Hematopoietic multipotent progenitor cell treated with erythropoietin and hydrocortisone succinate and interleukin-3 and kit ligand, for 6 days (in vitro differentiated cells): ENCODE data around the gene STT3A.
"Not testable (repeated sequence)": the region's sequence is repeated elsewhere in the genome, so short reads cannot be mapped to it uniquely, and the experiment has no call there.

Experiments
- DNase-seq: peaks from one replicate; pipeline ENCODE4 v3.0.0-alpha.2; 2015

The STT3A gene

DNA sequence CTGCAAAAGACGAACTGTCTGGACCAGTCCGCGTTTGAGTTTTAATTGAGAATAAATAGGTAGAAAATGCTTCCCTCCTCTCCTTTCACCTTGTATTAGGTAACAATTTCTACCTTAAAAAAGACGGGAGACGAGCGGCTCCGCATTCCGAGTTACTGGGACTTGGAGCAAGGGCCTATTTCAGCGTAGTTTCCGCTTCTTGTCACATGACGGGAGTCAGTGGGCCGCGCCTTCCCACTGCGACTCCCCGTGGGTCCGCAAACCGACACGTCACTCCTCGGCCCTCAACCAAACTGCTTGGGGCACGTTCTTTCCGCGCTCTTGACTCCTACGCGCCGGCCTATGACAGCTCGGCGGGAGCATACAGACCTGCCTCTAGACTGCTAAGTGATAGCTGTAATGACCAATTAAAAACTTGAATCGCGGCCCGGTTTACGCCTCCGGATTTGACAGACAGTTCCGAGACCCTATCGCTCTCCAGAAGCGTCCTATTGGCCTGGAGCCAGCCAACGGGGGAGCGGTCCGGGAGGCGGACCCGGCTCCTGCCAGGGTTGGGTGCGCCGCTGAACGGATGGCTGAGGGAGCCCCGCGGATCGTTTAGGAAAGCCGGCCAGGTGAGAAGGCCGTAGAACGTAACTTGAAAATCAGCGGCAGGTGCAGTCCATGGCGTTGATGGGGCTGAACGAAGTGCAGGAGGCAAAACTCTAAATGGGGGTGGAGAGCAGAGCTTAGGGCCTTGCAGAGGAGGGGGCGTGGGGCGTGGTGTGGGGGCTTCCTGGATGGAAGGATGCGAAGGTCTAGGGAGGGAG lies at the start of gene STT3A:
Gene STT3A, plus strand, starts transcription at position 548 of the 809 bp plus-strand sequence. CDS start 3,064 bp downstream, outside the sequence.
- DNase-seq, result peak; percentile 99

DNA sequence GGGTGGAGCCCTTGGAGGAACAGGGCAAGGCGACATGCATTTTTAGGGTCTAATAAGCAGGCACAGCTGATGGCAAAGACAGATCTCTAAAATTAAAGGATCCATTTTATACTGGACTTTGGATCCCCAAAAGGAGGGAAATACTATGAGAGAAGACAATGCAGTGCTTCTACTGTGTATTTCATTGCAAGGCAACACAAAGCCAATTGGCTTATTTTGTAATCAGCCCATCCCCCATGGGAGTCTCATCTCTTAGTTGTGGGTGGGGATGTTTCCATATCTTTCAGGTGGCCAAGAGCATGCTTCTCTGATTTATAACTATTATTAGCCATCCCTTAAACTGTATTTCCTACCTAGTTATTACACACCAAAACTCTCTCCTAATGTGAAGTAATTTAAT lies 41.9 kb upstream of the STT3A start:
- DNase-seq, result no peak

DNA sequence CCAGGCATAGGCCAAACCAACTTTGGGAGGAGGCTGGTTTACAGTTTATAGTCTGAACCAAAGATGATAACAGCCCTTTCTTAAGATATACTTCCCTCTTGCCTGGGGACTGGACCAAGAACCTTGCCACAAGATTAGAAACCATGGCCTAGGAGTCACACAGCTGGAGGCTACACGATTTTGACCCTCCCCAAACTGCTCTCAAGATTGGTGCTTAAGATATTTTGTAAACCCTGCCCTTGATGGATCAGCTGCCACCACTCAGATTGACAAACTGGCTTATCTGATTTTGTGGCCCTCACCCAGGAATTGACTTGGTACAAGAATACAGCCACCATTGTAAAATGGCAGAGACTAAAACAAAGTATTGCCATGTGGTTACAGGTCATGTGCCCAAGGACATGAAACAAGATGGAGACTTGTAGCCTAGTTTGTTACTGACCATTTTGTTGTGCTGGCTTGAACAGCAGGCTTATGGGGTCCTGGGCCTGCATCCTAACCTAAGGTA lies 40.8 kb upstream of the STT3A start:
- DNase-seq, result no peak

DNA sequence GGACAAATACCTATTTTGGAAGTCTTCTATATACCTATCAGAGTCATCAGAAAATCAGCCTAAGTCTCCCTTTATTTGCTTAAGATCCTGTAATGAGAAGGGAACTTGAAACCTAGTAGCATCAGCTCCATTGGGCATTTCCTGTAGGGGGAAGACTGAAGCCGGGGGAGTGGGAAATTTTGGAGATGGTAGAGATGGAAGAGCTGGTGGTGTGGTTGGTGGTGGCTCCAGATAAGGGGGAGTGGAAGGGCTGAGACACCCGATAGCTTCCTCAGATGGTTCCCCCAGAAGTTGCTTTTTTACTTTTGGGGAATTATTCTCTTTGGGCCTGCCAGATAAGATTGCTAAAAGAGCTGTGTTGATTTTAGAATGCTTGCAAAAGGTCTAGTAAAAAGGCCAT lies 39.7 kb upstream of the STT3A start:
- DNase-seq, result no peak

DNA sequence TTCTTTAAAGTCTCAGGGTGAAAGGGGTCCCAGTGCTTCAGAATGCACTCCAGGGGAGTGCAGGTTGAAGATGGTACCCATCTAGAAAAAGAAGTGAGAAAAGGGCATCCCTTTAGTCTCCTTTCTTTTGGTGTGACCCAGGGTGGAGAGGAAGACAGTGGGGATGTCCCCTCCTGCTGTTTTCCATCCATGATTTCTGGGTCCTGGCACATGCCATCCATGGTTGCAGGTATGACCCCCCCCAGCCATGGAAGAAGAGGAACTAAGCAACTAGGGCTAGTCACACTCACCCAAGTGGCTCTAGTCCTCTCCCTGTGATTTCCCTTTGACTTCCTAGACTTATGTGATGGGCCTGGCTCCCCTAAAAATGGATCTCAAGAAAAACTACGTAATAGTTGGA lies 39.3 kb upstream of the STT3A start:
- DNase-seq, result no peak

DNA sequence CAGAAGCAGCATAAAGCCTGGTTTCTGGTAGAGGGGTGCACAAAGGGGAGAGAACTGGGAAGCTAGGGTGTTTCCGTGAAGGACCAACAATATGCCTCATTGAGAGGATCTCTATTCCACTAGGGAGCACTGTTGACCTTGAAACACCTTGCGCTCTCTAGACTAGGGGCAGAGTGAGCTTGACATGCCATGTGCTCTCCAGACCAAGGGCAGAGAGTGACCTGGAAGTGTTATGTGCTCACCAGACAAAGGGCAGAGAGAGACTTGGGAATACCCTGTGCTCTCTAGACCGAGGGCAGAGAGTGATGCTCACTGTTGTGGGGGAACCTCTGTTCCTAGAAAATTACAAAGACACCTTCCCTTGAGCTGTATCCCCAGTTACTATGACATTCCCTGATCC lies 38.6 kb upstream of the STT3A start:
- DNase-seq, result no peak

DNA sequence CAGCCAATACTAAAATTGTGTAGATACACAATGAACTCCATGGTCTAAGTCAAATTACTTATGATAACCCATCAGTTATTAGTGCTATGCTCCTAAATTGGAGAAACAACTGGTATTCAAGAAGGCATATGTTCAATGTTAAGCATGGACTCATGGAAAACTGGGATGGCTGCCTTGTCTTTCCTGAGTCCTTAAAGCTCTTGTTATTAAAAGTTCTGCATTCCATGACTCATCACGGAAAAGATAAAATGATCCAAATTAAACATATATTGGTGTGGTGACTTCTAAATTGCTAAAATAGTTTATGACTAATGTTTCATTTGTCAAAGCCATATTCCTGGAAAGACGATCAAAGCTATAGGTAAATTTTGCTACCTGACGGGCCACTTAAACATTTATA lies 32.8 kb upstream of the STT3A start:
- DNase-seq, result no peak

DNA sequence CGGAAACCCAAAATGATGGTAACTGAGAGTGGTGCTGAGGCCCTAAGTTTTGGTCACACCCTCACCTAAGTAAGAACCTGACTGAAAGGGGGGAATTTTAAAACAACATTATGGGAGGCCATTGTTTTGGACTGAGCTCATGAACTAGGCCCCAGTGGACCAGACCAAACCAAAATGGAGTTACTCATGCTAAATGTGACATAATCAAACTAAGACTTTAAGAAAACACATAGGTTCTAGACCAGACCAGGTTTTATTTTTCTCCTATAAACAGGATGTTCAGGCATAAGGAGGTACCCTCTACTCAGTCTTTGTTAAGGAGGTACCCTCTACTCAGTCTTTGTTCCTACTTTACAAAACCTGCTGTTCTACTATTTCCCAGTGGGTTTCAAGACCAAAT lies 30.7 kb upstream of the STT3A start:
- DNase-seq, result no peak

DNA sequence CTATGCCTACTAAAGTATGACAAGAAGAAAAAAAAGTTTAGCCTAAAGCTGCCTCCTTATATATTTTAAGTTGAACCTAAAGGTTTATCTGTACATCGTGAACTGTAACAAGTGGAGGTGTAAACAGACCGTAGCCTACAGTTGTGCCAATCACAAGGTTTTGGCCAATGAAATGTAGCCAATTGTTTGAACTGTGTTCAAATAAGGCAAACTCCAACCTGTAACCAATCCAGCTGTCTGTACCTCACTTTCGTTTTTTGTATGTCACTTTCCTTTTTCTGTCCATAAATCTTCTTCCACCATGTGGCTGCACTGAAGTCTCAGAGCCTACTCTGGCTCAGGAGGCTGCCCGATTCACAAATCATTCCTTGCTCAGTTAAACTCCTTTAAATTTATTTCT lies 30.2 kb upstream of the STT3A start:
- DNase-seq, result no peak

DNA sequence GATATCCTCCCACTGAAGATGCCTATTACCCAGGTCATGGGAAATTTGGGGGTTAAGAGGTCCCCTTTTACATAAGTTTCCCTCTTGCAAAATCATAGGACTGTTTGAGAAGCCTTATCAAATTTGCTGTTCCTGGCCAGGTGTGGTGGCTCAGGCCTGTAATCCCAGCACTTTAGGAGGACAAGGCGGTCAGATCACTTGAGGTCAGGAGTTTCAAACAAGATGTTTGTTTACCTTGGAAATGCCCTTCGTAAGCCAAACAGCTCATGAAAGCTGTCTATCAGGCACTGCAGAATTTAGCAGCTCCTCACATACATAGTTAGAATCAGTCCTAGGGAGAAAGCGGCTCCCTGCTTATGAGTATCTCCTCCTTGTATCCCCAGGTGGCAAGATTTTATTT lies 28.3 kb upstream of the STT3A start:
- no peak for DNase-seq

DNA sequence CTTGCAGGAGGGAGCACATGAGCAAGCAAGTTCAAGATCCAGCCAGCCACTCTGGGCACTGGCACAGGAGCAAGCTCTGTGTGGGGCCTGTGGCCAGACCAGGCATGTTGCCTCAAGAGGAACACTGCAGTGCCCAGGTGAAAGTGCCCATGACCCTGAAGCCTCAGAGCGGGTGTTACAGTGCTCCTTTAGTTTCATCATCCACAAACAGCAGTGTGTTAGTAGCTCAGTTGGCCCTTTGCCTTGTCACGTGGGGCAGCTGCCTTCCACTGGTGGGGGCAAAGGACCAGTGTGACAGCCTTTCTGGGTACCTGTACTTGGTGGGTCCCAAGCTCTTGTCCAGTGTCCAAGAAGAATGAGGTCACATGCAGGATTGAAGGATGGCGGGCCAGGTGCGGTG lies 26.4 kb upstream of the STT3A start:
- DNase-seq, result no peak

DNA sequence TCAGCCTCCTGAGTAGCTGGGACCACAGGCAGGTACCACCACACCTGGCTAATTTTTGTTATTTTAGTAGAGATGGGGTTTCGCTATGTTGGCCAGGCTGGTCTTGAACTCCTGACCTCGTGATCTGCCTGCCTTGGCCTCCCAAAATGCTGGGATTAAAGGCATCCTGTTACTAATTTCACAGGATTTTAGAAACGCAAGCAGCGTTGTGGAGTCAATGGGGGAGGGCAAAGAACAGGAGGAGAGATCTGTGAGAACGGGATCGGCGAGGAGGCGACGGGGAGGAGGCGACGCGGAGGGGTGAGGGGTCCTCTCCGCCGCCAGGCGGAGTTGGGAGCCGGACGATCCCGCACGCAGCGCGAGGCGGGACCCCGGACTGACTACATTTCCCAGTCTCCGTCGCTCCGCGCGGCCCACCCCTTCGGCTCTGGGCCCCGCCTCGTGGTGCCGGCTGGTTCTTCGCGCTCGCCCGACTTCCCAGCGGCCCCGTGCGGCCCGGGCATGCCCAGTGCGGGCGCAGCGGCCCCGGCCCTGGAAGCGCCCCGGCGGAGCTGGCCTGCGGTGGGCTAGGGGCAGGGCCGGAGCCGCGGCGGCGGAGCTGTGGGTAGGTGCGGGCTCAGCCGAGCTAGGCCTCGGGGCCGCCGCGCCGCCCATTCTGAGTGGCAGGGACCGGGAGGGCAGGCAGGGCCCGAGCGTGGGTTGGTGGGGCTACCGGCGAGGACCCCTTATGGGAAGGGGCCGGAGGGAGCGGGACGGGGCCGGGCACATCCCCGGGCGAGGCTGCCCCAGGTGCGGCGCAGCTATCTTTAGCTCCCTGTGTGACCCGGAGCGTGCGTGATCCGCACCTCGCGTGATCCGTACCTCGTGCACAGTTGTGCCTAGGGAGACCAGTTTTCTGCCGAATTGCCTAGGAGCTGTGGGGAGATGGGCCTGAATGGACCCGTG lies 23.4 kb upstream of the STT3A start, which contains the start of gene EI24:
Gene EI24, plus strand, starts transcription at position 508 of the 945 bp plus-strand sequence. CDS start 3,051 bp downstream, outside the sequence.
- peak; percentile 96 for DNase-seq

DNA sequence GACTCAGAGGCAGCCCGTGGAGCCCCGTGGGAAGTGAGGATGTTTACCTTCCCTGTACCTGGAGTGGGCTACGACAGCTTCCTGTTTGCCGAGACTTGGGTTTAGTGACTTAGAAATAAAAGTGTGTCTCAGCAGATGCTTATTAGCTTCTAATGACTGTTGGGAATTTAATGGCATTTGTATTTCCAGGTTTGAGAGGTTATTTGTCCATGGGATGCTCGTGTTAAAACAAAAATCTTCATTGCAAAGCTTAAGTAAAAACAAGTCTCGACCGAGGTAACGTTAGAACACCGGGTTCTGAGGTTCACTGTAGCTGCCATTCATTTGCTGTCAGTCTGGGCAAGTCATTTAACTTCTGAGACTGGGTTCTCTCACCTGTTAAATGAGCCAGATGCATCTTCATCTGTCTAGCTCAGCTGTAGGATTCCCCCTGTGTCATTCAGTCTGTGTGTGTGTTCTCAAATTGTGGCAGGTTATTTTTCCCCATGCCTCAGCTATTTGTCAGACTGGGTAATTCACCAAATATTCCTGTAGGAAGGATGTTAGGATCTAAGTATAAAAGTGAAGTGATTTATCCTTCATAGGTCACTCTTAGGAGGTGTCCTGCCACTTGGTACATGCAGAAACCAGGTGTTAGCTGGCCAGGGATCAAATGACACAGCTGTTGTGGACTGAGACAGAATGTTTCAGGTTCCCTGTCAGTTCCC lies 22.6 kb upstream of the STT3A start:
- DNase-seq, result peak; percentile 45

DNA sequence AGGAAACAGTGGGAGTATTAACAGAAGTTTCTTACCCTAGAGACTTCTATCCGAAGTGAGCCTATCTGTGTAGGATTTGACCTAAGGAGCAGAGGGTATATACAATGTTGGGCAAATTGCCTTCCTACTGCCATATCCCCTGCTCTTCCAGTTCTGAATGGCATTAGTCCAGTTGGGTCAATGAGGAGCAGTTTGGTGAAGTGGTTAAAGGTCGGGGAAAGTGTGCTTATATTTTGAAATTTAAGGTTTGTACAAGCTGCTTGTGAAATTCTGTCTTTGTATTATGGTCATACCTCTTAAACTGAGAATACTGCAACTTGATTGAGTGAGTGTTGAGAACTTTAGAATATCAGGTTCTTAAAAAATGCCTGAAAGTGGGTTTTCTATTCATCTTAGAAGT lies 21.7 kb upstream of the STT3A start:
- no peak for DNase-seq

DNA sequence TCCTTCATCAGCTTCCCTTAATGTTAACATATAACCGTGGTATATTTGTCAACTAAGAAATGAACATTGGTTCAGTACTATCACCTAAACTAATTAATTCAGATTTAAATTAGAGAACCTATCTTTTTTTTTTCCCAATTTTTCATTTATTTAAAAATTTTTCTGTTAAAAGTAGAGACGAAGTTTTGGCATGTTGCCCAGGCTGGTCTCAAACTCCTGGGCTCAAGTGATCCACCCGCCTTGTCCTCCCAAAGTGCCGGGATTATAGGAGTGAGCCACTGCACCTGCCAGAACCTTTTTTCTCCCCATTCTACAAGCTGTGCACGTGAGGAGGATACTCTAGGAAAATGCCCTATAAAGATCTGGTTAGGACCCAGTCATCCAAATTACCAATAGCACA lies 19.7 kb upstream of the STT3A start:
- DNase-seq, result no peak

DNA sequence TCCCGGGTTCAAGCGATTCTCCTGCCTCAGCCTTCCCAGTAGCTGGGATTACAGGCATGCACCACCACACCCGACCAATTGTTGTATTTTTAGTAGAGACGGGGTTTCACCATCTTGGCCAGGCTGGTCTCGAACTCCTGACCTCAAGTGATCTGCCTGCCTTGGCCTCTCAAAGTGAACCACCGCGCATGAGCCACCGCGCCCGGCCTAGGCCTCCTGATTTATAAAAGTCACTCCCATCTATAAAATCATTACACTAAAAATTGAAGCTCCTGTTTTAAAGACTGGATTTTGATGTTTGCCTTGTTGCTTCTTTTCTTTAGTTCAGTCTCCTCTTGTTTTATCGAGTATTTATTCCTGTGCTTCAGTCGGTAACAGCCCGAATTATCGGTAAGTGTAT lies 15.5 kb upstream of the STT3A start:
- DNase-seq, result not testable (repeated sequence)

DNA sequence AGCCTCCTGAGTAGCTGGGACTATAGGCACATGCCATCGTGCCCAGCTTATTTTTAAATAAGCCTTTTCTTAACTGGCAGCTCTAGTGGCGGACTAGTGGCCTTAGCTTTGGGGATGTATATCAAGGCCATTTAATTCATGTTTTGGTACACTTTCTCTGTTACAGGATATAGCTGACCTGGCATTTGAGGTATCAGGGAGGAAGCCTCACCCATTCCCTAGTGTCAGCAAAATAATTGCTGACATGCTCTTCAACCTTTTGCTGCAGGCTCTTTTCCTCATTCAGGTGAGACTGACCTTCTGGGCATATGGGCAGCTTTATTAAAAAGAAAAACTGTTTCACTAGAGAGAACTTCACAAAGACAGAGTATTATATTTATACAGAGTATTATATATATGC lies 13.9 kb upstream of the STT3A start:
- no peak for DNase-seq

DNA sequence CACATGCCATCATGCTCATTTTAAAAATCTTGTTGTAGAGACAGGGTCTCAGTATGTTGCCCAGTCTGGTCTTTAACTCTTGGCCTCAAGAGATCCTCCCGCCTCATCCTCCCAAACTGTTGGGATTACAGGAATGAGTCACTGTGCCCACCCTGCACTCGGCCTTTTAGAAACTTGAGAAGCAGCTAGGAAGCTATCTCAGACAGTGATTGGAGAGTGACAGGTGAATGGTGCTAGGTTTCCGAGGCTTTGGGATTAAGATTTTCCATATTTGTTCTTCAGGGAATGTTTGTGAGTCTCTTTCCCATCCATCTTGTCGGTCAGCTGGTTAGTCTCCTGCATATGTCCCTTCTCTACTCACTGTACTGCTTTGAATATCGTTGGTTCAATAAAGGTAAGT lies 12.8 kb upstream of the STT3A start:
- no peak for DNase-seq

DNA sequence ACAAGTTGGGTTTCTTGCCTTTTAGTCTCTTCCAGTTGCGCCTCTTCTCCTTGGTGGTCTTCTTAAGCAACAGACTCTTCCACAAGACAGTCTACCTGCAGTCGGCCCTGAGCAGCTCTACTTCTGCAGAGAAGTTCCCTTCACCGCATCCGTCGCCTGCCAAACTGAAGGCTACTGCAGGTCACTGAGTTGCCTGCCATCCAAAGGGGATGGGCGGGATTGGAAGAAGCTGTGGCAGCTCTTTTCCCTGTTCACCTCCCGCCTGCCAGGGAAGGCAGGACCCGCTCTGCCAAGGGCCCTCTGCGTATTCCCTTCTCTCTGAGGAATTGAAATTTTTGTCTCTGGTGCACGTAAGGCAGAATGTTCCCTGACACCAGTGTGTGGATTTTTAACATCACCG lies 9.2 kb upstream of the STT3A start:
- no peak for DNase-seq

DNA sequence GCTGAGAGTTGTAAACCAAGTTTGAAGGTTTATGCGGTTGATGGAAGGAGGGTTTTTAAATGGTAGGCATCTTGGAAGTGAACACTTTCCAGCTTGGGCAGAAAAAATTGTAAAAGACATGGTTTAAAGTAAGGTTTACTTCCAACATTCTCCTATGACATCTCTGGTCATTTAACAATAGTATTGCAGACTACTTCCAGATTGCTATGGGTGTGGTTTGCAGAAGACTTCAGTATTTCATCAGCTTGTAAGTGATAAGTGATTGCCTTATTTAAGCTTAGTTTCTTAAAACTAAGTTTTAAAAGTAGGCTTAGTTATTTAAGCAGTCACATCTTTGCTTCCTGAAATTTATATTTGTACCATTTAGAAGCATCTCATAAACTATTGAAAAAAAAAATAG lies 7.2 kb upstream of the STT3A start:
- no peak for DNase-seq

DNA sequence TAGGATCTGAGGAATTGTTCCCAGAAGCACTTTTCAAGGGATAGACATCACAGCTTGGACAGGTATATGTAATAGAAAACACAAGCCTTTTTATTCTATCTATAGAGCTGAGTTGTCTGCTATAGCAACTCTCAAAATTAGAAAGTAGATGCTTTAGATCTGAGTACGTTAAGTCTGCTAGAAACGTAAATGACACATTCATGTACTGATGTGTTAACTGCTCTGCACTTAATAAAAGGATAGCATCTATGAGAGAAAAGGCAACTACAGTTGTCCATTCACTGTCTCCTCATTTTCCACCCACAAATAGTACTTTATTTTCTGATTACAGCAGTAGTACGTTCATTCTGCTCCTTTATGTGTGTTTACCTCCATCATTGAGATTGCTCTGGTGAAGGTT lies 6.0 kb upstream of the STT3A start:
- no peak for DNase-seq

DNA sequence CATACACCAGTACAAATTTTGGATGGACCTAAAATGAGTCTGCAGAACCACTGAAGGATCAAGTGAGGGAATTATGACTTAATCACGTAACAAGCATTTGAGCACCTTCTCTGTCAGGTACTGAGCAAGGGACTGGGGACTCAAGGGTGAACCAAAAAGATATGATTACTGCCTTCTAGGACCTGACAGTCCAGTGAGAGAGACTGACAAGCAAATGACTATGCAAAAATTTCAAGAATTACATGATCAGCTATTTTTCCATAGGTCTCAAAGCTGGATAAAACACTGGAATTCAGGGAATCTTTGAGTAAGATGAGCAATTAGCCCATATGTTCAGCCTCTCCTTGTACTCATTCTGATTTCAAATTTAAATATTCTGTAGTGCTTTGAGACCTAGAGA lies 5.2 kb upstream of the STT3A start:
- no peak for DNase-seq

DNA sequence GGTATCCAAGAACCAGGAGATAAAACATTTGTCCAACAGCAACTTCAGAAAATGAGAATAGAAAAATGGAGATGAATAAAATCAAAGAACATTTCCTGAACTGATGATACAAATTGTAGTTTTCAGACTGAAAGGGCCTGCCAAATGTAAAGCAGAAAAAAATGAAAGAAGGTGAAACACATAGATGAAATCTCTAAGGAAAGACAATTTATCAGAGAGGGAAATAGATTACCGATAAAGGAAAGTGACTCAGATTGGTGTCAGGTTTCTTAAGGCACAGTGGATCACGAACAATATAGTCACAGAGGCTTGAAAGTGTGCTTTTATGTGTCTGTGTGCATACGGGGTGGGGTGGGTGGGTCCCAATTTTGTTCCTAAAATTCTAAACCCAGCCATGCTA lies 4.1 kb upstream of the STT3A start:
- no peak for DNase-seq
